GM12875 (cell line): ENCODE data around the gene ACO1.

ENCODE experiments used
- H3K4me3 ChIP-seq: one replicate; pipeline ENCODE4 v1.5.1; 2011; ENCODE audit warnings: low read depth, low read length, control low read depth
- CTCF ChIP-seq: IDR thresholded peaks from 2 replicates; pipeline ENCODE4 v1.5.1; 2011; ENCODE audit warnings: low read depth, mild to moderate bottlenecking, control low read depth, inconsistent platforms, low read length, moderate library complexity, borderline replicate concordance; ENCODE audit not compliant: insufficient read depth

ACO1 gene

GRCh38 chr9:32419921-32420320, 35.5 kb downstream of the ACO1 start:
- H3K4me3 ChIP-seq = no peak overlapping the region
- TF ChIP-seq CTCF = no peak

GRCh38 chr9:32422237-32422806, 37.9 kb downstream of the ACO1 start:
- TF ChIP-seq CTCF = no peak
- H3K4me3 ChIP-seq = no peak overlapping the region

- TF ChIP-seq CTCF = no peak
- no peak overlapping the region for H3K4me3 ChIP-seq
These were observed 38.9 kb downstream of the ACO1 start for GRCh38 chr9:32423371-32423770.

- TF ChIP-seq CTCF = no peak
- H3K4me3 ChIP-seq = no peak overlapping the region
These were observed 40.2 kb downstream of the ACO1 start for GRCh38 chr9:32424616-32425015.

DNA sequence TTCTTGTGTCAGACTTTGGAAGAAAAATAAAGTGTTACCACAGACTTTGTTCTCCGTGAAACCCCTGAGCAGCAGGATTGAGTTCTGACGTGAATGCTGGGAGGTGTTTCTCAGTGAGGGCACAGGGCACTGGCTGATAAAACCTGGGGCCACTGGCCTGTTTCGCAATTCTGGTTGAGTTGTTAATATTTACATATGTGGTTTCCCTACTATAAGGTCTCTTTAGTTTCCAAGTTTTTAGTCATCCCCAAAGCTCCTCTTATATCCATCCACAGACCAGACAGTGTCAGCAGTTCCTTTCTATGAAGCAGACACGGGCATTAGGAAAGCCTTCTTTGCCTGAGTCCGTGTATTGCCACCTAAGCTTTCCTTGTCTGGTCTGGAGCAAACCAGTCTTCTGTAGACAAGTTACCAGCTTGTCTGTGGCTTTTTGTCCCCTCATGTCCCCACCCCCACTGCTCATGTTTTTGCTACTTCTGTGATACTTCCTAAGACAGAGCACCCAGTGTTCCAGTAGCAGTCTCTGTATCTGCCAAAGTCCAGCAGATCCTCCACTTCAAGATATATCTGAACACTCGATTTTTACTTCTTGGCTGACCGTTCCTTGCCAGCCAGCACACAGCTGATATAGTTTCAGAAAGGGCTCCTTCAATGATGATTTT, 42.0 kb downstream of the ACO1 start:
- no peak overlapping the region for H3K4me3 ChIP-seq
- TF ChIP-seq CTCF = no peak

DNA sequence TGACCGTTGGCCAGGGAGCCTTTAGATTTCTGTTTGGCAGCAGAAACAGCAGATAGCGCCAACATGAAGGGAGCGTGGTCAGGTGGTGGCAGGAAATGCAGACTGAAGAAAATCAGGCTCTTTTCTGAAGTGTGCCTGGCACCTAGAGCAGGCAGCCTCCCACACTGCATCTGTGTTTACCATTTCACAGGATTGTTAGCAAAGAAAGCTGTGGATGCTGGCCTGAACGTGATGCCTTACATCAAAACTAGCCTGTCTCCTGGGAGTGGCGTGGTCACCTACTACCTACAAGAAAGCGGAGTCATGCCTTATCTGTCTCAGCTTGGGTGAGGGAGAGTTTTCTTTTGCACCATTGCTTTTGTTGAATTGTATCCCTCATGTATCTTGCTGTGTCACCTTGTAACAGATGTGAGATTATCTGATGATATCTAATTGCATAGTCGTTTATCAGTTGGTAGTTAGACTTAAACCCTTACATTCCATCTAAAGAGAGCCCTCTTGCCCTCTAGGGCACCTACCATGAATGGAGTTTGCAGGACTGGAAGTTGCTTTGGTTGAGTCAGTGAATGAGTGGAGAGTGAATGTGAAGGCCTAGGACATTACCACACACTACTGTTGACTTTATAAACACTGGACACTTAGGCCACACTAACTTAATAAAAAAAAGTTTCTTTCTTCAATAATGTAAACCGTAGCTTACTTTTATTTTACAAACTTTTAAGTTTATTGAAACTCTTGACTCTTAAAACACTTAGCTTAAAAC, 42.8 kb downstream of the ACO1 start:
- no peak overlapping the region for H3K4me3 ChIP-seq
- no peak for TF ChIP-seq CTCF

GRCh38 chr9:32430720-32431119, 46.3 kb downstream of the ACO1 start:
- no peak overlapping the region for H3K4me3 ChIP-seq
- TF ChIP-seq CTCF = no peak
